HepG2 (cell line): ENCODE measurements around the gene STRADA. TPM values are rescaled to one million over a fixed set of nuclear protein-coding genes. Genes with fewer than 3 reads are reported as not detected.
A peak's percentile ranks its signal among the peaks of the same experiment; 100 is the strongest.

Experiments used
- KAT8 ChIP-seq: IDR thresholded peaks from 2 replicates; pipeline ENCODE4 v1.6.1; 2016; ENCODE audit warnings: missing genetic modification reagents, missing compliant biosample characterization
- PHF8 ChIP-seq: sonication (generic); formaldehyde crosslinking; IDR thresholded peaks from 2 replicates; pipeline ENCODE4 v1.5.0; 2020; ENCODE audit warnings: missing genetic modification reagents
- POGZ ChIP-seq: sonication (generic); formaldehyde crosslinking; IDR thresholded peaks from 2 replicates; pipeline ENCODE4 v1.4.0; 2020; ENCODE audit warnings: mild to moderate bottlenecking, missing genetic modification reagents
- POLR2A ChIP-seq, 2 experiments: IDR thresholded peaks; 2 replicates each; pipeline ENCODE4 v1.6.1; 2011; ENCODE audit warnings: low read depth in 2 of 2, low read length in 2 of 2, mild to moderate bottlenecking in 1 of 2, moderate library complexity in 1 of 2; ENCODE audit not compliant: insufficient read depth in 1 of 2
- SAP130 ChIP-seq: IDR thresholded peaks from 2 replicates; pipeline ENCODE4 v1.6.1; 2016; ENCODE audit warnings: low read depth
- SP4 ChIP-seq: sonication (generic); formaldehyde crosslinking; IDR thresholded peaks from 2 replicates; pipeline ENCODE4 v1.8.1; 2023; ENCODE audit warnings: mild to moderate bottlenecking, missing genetic modification reagents
- ZBTB1 ChIP-seq: sonication (generic); formaldehyde crosslinking; IDR thresholded peaks from 2 replicates; pipeline ENCODE4 v1.4.0; 2020; ENCODE audit warnings: missing genetic modification reagents, borderline replicate concordance
- ZNF263 ChIP-seq: sonication (generic); formaldehyde crosslinking; IDR thresholded peaks from 2 replicates; pipeline ENCODE4 v1.4.0; 2020; ENCODE audit warnings: missing genetic modification reagents
- ZNF556 ChIP-seq: sonication (generic); formaldehyde crosslinking; IDR thresholded peaks from 2 replicates; pipeline ENCODE4 v1.4.0; 2020; ENCODE audit warnings: mild to moderate bottlenecking, missing genetic modification reagents, borderline replicate concordance
- ZNF724P ChIP-seq: sonication (generic); formaldehyde crosslinking; IDR thresholded peaks from 2 replicates; pipeline ENCODE4 v1.8.0; 2022; ENCODE audit warnings: missing genetic modification reagents, borderline replicate concordance
- ZNF746 ChIP-seq: sonication (generic); formaldehyde crosslinking; IDR thresholded peaks from 2 replicates; pipeline ENCODE4 v1.8.0; 2022; ENCODE audit warnings: mild to moderate bottlenecking, missing genetic modification reagents
- ZZZ3 ChIP-seq: sonication (generic); formaldehyde crosslinking; IDR thresholded peaks from 2 replicates; pipeline ENCODE4 v1.4.0; 2020; ENCODE audit warnings: missing genetic modification reagents, mild to moderate bottlenecking, borderline replicate concordance
- polyA plus RNA-seq, 8 experiments: library from polyadenylated mRNA; depleted of rRNA in 3 of 8; stranded (reverse) in 7 of 8; unstranded in 1 of 8; fragments of >200 nt; fragmentation: Illumina TruSeq in 4 of 8; extraction: Trizol in 4 of 8; gene quantifications; 2 replicates each; pipeline versions ENCODE4 v1.2.1 to v1.2.3, GENCODE V29; 2011 to 2016; ENCODE audit warnings: low read depth in 4 of 8, missing spikeins in 1 of 8, mixed read lengths in 1 of 8; ENCODE audit not compliant: insufficient read depth in 1 of 8
- total RNA-seq, 5 experiments: library from RNA; depleted of rRNA; stranded (reverse); fragments of >200 nt; fragmentation: Illumina TruSeq; extraction: Trizol; gene quantifications; 2 replicates each; pipeline ENCODE4 v1.2.3, GENCODE V29; 2016; ENCODE audit warnings: low read depth in 1 of 5
- TF ChIP-seq, protein P1 (sequence below): sonication (generic); formaldehyde crosslinking; IDR thresholded peaks from 2 replicates; pipeline ENCODE4 v1.5.1; 2020; ENCODE audit warnings: missing genetic modification reagents, mild to moderate bottlenecking, borderline replicate concordance
- TF ChIP-seq, protein P2 (sequence below): sonication (generic); formaldehyde crosslinking; IDR thresholded peaks from 2 replicates; pipeline ENCODE4 v1.5.0; 2020; ENCODE audit warnings: missing genetic modification reagents, mild to moderate bottlenecking, borderline replicate concordance
- TF ChIP-seq, protein P3 (sequence below): sonication (generic); formaldehyde crosslinking; IDR thresholded peaks from 2 replicates; pipeline ENCODE4 v1.4.0; 2020; ENCODE audit warnings: mild to moderate bottlenecking, missing genetic modification reagents
- TF ChIP-seq, protein P4 (sequence below): sonication (generic); formaldehyde crosslinking; IDR thresholded peaks from 2 replicates; pipeline ENCODE4 v1.4.0; 2020; ENCODE audit warnings: missing genetic modification reagents
- TF ChIP-seq, protein P5 (sequence below): sonication (generic); formaldehyde crosslinking; IDR thresholded peaks from 2 replicates; pipeline ENCODE4 v1.8.1; 2023; ENCODE audit warnings: mild to moderate bottlenecking, inconsistent platforms, moderate library complexity, missing genetic modification reagents, borderline replicate concordance

Gene STRADA
- total and polyA plus RNA-seq, 2 of the 13 experiments (the other 11 are each of a cell fraction or from before 2014, with no cell fraction given) = 17.6 to 17.9 TPM

DNA sequence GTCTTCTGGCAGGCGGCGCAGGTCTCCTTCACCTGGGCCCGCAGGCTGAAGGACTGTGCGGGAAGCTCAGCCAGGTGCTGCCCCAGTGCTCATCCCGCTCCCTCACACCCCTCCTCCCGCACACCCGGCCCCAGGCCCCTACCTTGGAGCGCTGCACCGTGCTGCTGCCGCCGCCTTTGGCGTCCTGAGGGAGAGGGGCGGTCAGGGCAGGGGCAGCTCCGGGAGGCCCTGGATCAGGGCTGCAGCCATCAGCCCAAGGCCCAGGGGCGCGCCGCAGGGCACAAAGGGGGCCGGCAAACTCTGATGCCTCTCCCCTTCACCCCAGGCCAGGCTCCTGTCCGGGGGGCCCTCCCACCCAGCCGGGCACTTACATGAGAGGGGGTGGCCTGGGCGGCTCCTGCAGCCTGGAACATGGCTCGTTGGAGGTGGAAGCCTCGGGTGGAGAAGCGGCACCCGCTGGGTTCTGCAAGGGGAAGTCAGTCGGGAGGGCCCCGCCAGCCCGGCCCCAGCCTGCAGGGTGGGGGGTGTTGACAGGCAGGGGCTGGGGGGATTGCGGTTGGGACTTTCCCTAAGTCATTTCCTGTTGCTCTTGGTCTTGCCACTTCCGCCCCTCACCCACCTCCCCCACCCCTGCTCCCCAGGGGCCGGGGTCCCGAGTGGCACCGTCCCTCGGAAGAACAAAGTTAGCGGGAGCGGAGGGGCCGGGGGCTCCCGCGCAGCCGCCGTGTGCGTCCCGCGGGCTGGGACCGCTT is 42.5 kb downstream of the STRADA start (continued):
- TF ChIP-seq, protein P1, sequence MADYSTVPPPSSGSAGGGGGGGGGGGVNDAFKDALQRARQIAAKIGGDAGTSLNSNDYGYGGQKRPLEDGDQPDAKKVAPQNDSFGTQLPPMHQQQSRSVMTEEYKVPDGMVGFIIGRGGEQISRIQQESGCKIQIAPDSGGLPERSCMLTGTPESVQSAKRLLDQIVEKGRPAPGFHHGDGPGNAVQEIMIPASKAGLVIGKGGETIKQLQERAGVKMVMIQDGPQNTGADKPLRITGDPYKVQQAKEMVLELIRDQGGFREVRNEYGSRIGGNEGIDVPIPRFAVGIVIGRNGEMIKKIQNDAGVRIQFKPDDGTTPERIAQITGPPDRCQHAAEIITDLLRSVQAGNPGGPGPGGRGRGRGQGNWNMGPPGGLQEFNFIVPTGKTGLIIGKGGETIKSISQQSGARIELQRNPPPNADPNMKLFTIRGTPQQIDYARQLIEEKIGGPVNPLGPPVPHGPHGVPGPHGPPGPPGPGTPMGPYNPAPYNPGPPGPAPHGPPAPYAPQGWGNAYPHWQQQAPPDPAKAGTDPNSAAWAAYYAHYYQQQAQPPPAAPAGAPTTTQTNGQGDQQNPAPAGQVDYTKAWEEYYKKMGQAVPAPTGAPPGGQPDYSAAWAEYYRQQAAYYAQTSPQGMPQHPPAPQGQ = no peak
- TF ChIP-seq, protein P2, sequence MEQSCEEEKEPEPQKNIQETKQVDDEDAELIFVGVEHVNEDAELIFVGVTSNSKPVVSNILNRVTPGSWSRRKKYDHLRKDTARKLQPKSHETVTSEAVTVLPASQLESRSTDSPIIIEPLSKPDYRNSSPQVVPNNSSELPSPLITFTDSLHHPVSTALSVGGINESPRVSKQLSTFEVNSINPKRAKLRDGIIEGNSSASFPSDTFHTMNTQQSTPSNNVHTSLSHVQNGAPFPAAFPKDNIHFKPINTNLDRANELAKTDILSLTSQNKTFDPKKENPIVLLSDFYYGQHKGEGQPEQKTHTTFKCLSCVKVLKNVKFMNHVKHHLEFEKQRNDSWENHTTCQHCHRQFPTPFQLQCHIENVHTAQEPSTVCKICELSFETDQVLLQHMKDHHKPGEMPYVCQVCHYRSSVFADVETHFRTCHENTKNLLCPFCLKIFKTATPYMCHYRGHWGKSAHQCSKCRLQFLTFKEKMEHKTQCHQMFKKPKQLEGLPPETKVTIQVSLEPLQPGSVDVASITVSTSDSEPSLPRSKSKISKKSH (CRISPR knock-in tag) = 0 out of 2 replicates have a peak, but pooled peaks have one; percentile 27
- TF ChIP-seq ZZZ3 (no peak), SP4 (peak; percentile 42; the same call in 1 of the 2 replicates), ZNF263 (0 out of 2 replicates have a peak, but pooled peaks have one; percentile 21), ZBTB1 (no peak), ZNF556 (no peak), ZNF724P (CRISPR knock-in tag) (no peak), POLR2A (IDR thresholded peaks at IDR 0.05; ENCODE audit: insufficient read depth in 1 of 2, low read depth in 2 of 2, low read length in 2 of 2) (no peak), POGZ (CRISPR knock-in tag) (no peak), KAT8 (CRISPR knock-in tag) (peak; percentile 43; the same call in 1 of the 2 replicates), ZNF746 (peak; percentile 34; the same call in 1 of the 2 replicates), SAP130 (peak; percentile 25; the same call in 1 of the 2 replicates), PHF8 (CRISPR knock-in tag) (peak; percentile 64)
- TF ChIP-seq, protein P3, sequence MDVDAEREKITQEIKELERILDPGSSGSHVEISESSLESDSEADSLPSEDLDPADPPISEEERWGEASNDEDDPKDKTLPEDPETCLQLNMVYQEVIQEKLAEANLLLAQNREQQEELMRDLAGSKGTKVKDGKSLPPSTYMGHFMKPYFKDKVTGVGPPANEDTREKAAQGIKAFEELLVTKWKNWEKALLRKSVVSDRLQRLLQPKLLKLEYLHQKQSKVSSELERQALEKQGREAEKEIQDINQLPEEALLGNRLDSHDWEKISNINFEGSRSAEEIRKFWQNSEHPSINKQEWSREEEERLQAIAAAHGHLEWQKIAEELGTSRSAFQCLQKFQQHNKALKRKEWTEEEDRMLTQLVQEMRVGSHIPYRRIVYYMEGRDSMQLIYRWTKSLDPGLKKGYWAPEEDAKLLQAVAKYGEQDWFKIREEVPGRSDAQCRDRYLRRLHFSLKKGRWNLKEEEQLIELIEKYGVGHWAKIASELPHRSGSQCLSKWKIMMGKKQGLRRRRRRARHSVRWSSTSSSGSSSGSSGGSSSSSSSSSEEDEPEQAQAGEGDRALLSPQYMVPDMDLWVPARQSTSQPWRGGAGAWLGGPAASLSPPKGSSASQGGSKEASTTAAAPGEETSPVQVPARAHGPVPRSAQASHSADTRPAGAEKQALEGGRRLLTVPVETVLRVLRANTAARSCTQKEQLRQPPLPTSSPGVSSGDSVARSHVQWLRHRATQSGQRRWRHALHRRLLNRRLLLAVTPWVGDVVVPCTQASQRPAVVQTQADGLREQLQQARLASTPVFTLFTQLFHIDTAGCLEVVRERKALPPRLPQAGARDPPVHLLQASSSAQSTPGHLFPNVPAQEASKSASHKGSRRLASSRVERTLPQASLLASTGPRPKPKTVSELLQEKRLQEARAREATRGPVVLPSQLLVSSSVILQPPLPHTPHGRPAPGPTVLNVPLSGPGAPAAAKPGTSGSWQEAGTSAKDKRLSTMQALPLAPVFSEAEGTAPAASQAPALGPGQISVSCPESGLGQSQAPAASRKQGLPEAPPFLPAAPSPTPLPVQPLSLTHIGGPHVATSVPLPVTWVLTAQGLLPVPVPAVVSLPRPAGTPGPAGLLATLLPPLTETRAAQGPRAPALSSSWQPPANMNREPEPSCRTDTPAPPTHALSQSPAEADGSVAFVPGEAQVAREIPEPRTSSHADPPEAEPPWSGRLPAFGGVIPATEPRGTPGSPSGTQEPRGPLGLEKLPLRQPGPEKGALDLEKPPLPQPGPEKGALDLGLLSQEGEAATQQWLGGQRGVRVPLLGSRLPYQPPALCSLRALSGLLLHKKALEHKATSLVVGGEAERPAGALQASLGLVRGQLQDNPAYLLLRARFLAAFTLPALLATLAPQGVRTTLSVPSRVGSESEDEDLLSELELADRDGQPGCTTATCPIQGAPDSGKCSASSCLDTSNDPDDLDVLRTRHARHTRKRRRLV = no peak
- TF ChIP-seq, protein P4, sequence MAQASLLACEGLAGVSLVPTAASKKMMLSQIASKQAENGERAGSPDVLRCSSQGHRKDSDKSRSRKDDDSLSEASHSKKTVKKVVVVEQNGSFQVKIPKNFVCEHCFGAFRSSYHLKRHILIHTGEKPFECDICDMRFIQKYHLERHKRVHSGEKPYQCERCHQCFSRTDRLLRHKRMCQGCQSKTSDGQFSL (CRISPR knock-in tag) = 0 out of 2 replicates have a peak, but pooled peaks have one; percentile 48
- TF ChIP-seq, protein P5, sequence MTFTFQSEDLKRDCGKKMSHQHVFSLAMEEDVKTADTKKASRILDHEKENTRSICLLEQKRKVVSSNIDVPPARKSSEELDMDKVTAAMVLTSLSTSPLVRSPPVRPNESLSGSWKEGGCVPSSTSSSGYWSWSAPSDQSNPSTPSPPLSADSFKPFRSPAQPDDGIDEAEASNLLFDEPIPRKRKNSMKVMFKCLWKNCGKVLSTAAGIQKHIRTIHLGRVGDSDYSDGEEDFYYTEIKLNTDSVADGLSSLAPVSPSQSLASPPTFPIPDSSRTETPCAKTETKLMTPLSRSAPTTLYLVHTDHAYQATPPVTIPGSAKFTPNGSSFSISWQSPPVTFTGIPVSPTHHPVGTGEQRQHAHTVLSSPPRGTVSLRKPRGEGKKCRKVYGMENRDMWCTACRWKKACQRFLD (CRISPR knock-in tag) = no peak
